Endothelial cell of umbilical vein (primary cell): Measurements from ENCODE around the gene CCDC74A. TPM values are rescaled to one million over a fixed set of nuclear protein-coding genes. Genes with fewer than 3 reads are reported as not detected.

Experiments
- BruUV-seq: library from RNA; stranded (reverse); fragments of 400-500 nt; replicated peaks from 2 replicates; lab custom pipeline; 2021; lab: Mats Ljungman, UMichigan
- CTCF ChIA-PET: fragments of 300-600, 350-600 bp; sonication (Branson Sonifier 250); formaldehyde crosslinking; loops from one replicate; lab custom pipeline; 2021; ENCODE audit warnings: antibody characterized with exemption, inconsistent platforms; lab: Charles Lee
- POLR2A ChIA-PET: fragments of 300-600, 350-600 bp; sonication (Branson Sonifier 250); formaldehyde crosslinking; loops from one replicate; lab custom pipeline; 2021; ENCODE audit warnings: antibody characterized with exemption, inconsistent platforms; lab: Charles Lee
- DNase-seq: peaks from one replicate; pipeline ENCODE4 v3.0.0-alpha.2; 2011; ENCODE audit warnings: low read depth, low spot score
- FAIRE-seq: peaks from 2 replicates; lab custom pipeline; 2011; peaks lifted over from hg19 to GRCh38; lab: Jason Lieb, UNC
- H2AFZ ChIP-seq: 2 replicates; pipeline ENCODE4 v1.6.0; 2012; ENCODE audit warnings: low read depth, low read length, control low read depth, inconsistent platforms
- H3K27ac ChIP-seq: 2 replicates; pipeline ENCODE4 v1.5.1; 2011; ENCODE audit warnings: low read depth, mild to moderate bottlenecking, control low read depth, low read length, moderate library complexity; ENCODE audit not compliant: insufficient read depth
- H3K27me3 ChIP-seq, 2 experiments: 2 replicates each; pipeline versions ENCODE4 v1.6.0 to v1.6.1; 2011; ENCODE audit warnings: low read length in 2 of 2, mixed read lengths in 1 of 2; ENCODE audit not compliant: control insufficient read depth in 2 of 2, insufficient read depth in 2 of 2
- H3K36me3 ChIP-seq, 2 experiments: 2 replicates in 1 of 2; 3 replicates in 1 of 2; pipeline ENCODE4 v1.5.1; 2011; ENCODE audit warnings: low read length in 2 of 2, mild to moderate bottlenecking in 1 of 2, moderate library complexity in 1 of 2; ENCODE audit not compliant: control insufficient read depth in 2 of 2, insufficient read depth in 2 of 2; ENCODE audit errors: extremely low read depth in 1 of 2
- H3K4me1 ChIP-seq: 3 replicates; pipeline ENCODE4 v1.5.1; 2011; ENCODE audit warnings: mild to moderate bottlenecking, low read length; ENCODE audit not compliant: control insufficient read depth, insufficient read depth; ENCODE audit errors: extremely low read depth
- H3K4me2 ChIP-seq: 2 replicates; pipeline ENCODE4 v1.6.1; 2011; ENCODE audit warnings: low read length, control low read depth, mixed read lengths; ENCODE audit not compliant: insufficient read depth
- H3K4me3 ChIP-seq, 3 experiments: fragments of 200-600 bp in 1 of 3; sonication (generic), shearing (Covaris generic) in 1 of 3; replicated peaks in 1 of 3; 2 replicates each; pipeline ENCODE4 v1.5.1; 2011 to 2016; ENCODE audit warnings: control low read depth in 3 of 3, low read length in 3 of 3, mild to moderate bottlenecking in 2 of 3, inconsistent platforms in 1 of 3, low read depth in 1 of 3, moderate library complexity in 1 of 3; ENCODE audit not compliant: insufficient read depth in 1 of 3
- H3K79me2 ChIP-seq: 2 replicates; pipeline ENCODE4 v1.6.0; 2012; ENCODE audit warnings: low read length, inconsistent platforms; ENCODE audit not compliant: control insufficient read depth, insufficient read depth
- H3K9ac ChIP-seq: replicated peaks from 2 replicates; pipeline ENCODE3; 2011; ENCODE audit warnings: low read length, control low read depth; ENCODE audit not compliant: insufficient read depth; ENCODE audit errors: extremely low read depth
- H3K9me1 ChIP-seq: replicated peaks from 3 replicates; pipeline ENCODE4 v1.6.0; 2011; ENCODE audit warnings: mild to moderate bottlenecking, low read length; ENCODE audit not compliant: control insufficient read depth, insufficient read depth; ENCODE audit errors: extremely low read depth
- H3K9me3 ChIP-seq: replicated peaks from 2 replicates; pipeline ENCODE4 v1.5.1; 2012; ENCODE audit warnings: low read length, inconsistent platforms; ENCODE audit not compliant: control insufficient read depth, insufficient read depth
- H4K20me1 ChIP-seq: replicated peaks from 2 replicates; pipeline ENCODE3; 2011; ENCODE audit warnings: mild to moderate bottlenecking, low read length; ENCODE audit not compliant: control insufficient read depth, insufficient read depth; ENCODE audit errors: extremely low read depth
- CTCF ChIP-seq, 2 donors: IDR thresholded peaks; 1 replicate in 1 of 2; 2 replicates in 1 of 2; pipeline ENCODE4 v1.5.1; 2011; ENCODE audit warnings: low read length in 2 of 2, mild to moderate bottlenecking in 2 of 2, moderate library complexity in 2 of 2, control low read depth in 1 of 2, inconsistent platforms in 1 of 2, low read depth in 1 of 2; ENCODE audit not compliant: insufficient read depth in 1 of 2; ENCODE audit errors: extremely low read depth in 1 of 2
- EZH2 ChIP-seq: IDR thresholded peaks from 2 replicates; pipeline ENCODE4 v1.6.1; 2012; ENCODE audit warnings: borderline replicate concordance, low read depth, mild to moderate bottlenecking, moderate library complexity, low read length, inconsistent platforms; ENCODE audit not compliant: severe bottlenecking
- FOS ChIP-seq: IDR thresholded peaks from 2 replicates; pipeline ENCODE4 v1.6.1; 2011; ENCODE audit warnings: mild to moderate bottlenecking, low read length, moderate library complexity, borderline replicate concordance; ENCODE audit not compliant: insufficient read depth
- GATA2 ChIP-seq: IDR thresholded peaks from 2 replicates; pipeline ENCODE4 v1.7.0; 2011; ENCODE audit warnings: low read depth, mild to moderate bottlenecking, moderate library complexity, mixed read lengths, low read length; ENCODE audit not compliant: insufficient read length, insufficient read depth
- JUN ChIP-seq: IDR thresholded peaks from 2 replicates; pipeline ENCODE4 v1.6.1; 2011; ENCODE audit warnings: borderline replicate concordance, low read depth; ENCODE audit not compliant: insufficient read length, insufficient read depth
- MAX ChIP-seq: IDR thresholded peaks from 2 replicates; pipeline ENCODE4 v1.6.1; 2011; ENCODE audit not compliant: insufficient read depth, insufficient read length
- MYC ChIP-seq: IDR thresholded peaks from one replicate; pipeline ENCODE4 v1.6.1; 2011; ENCODE audit warnings: mild to moderate bottlenecking, low read depth, low read length
- POLR2A ChIP-seq: IDR thresholded peaks from 2 replicates; pipeline ENCODE4 v1.6.1; 2012; ENCODE audit warnings: low read depth, mild to moderate bottlenecking, control low read depth, low read length
- POLR2AphosphoS5 ChIP-seq: IDR thresholded peaks from 2 replicates; pipeline ENCODE4 v1.6.1; 2012; ENCODE audit warnings: low read depth, mild to moderate bottlenecking, control low read depth, low read length, moderate library complexity; ENCODE audit not compliant: insufficient read depth
- dilution Hi-C: fragments of 300-500 bp; cut with MboI; formaldehyde crosslinking; loops from one replicate; pipeline ENCODE4 v1.15.0; 2019; ENCODE audit warnings: low sequenced_read_pairs; ENCODE audit not compliant: extremely low pct_ligation_motif_present
- intact Hi-C: fragments of 100-400 bp; cut with micrococcal nuclease; formaldehyde crosslinking; loops from one replicate; pipeline ENCODE4 v1.10.0; 2022
- polyA plus RNA-seq, 4 experiments: library from polyadenylated mRNA; depleted of rRNA in 3 of 4; stranded (reverse) in 3 of 4; unstranded in 1 of 4; fragments of >200 nt; gene quantifications; 2 replicates each; pipeline versions ENCODE4 v1.2.1 to v1.2.3, GENCODE V29; 2011 to 2012; ENCODE audit warnings: missing spikeins in 1 of 4
- total RNA-seq: library from RNA; stranded (reverse); gene quantifications from 2 replicates; pipeline ENCODE4 v1.2.3, GENCODE V29; 2021

CCDC74A gene
- total and polyA plus RNA-seq, 2 donors (not counting 3 experiments of a cell fraction or from before 2014, with no cell fraction given), result 7.0 to 11.7 TPM

- no TSS peak for BruUV-seq
- Histone ChIP-seq H3K9me1 (no peaks in the 10 kb centered on the region), H3K4me1 (no peaks in the 10 kb centered on the region), H3K4me3 (no peak overlapping the region), H3K79me2 (no peaks in the 10 kb centered on the region), H3K27ac (no peak overlapping the region), H4K20me1 (no peaks in the 10 kb centered on the region), H3K27me3 (peaks cover 4 to 7% of the 10 kb centered on the region in 2 experiments), H2AFZ (no peak overlapping the region), H3K4me2 (no peak overlapping the region), H3K36me3 (no peaks in the 10 kb centered on the region), H3K9ac (no peak overlapping the region), H3K9me3 (no peaks in the 10 kb centered on the region)
- TF ChIP-seq CTCF (IDR thresholded peaks at IDR 0.05; ENCODE audit: extremely low read depth in 1 of 2, insufficient read depth in 1 of 2, low read depth in 1 of 2, low read length in 2 of 2) (no peak), EZH2 (no peak), JUN (no peak), POLR2AphosphoS5 (no peak), FOS (no peak), MYC (no peak), POLR2A (no peak), MAX (no peak), GATA2 (no peak)
- POLR2A ChIA-PET, result no interaction called here
- no peak for DNase-seq
- intact Hi-C loops (no loop called here), dilution Hi-C loops (no loop called here)
- FAIRE-seq, result no peak
- CTCF ChIA-PET, result no interaction called here
These were observed 50.1 kb downstream of the CCDC74A start for GRCh38 chr2:131577812-131578211.
